HEK293 (cell line): ENCODE results near the gene DHPS.

ENCODE experiments used
- BCL11A ChIP-seq: fragments of 450-650 bp; formaldehyde crosslinking; IDR thresholded peaks from 2 replicates; pipeline ENCODE4 v1.5.1; 2016; ENCODE audit warnings: low read depth, missing biosample characterization, missing genetic modification characterization
- BCL11B ChIP-seq: fragments of 450-650 bp; formaldehyde crosslinking; IDR thresholded peaks from 2 replicates; pipeline ENCODE4 v1.5.1; 2016; ENCODE audit warnings: low read depth, missing biosample characterization, missing genetic modification characterization
- EGR2 ChIP-seq: fragments of 450-650 bp; formaldehyde crosslinking; IDR thresholded peaks from 2 replicates; pipeline ENCODE4 v1.5.1; 2016; ENCODE audit warnings: low read depth, missing biosample characterization, missing genetic modification characterization
- GLIS1 ChIP-seq: fragments of 450-650 bp; formaldehyde crosslinking; IDR thresholded peaks from 2 replicates; pipeline ENCODE4 v1.5.1; 2016; ENCODE audit warnings: missing biosample characterization, missing genetic modification characterization
- HOXC10 ChIP-seq: sonication (generic); formaldehyde crosslinking; IDR thresholded peaks from 2 replicates; pipeline ENCODE4 v1.8.1; 2023; ENCODE audit warnings: mild to moderate bottlenecking, missing genetic modification reagents
- KLF9 ChIP-seq: fragments of 450-650 bp; formaldehyde crosslinking; IDR thresholded peaks from 2 replicates; pipeline ENCODE4 v1.5.1; 2016; ENCODE audit warnings: missing biosample characterization, missing genetic modification characterization, low read depth
- PRDM1 ChIP-seq: fragments of 450-650 bp; formaldehyde crosslinking; IDR thresholded peaks from 2 replicates; pipeline ENCODE4; 2016; ENCODE audit warnings: missing biosample characterization, missing genetic modification characterization
- REPIN1 ChIP-seq: fragments of 450-650 bp; formaldehyde crosslinking; IDR thresholded peaks from 2 replicates; pipeline ENCODE4 v1.5.1; 2017; ENCODE audit warnings: missing biosample characterization, missing genetic modification characterization, low read depth
- SCRT2 ChIP-seq: fragments of 450-650 bp; formaldehyde crosslinking; IDR thresholded peaks from 2 replicates; pipeline ENCODE4 v1.5.1; 2016; ENCODE audit warnings: missing biosample characterization, missing genetic modification characterization
- TRIM28 ChIP-seq: IDR thresholded peaks from 2 replicates; pipeline ENCODE4 v1.6.1; 2011; ENCODE audit warnings: low read length, control low read depth, borderline replicate concordance
- ZBTB10 ChIP-seq: fragments of 450-650 bp; formaldehyde crosslinking; IDR thresholded peaks from 2 replicates; pipeline ENCODE4 v1.5.1; 2016; ENCODE audit warnings: missing biosample characterization, missing genetic modification characterization
- ZBTB21 ChIP-seq: fragments of 450-650 bp; formaldehyde crosslinking; IDR thresholded peaks from 2 replicates; pipeline ENCODE4 v1.5.1; 2017; ENCODE audit warnings: missing biosample characterization, missing genetic modification characterization
- ZFHX2 ChIP-seq: fragments of 450-650 bp; formaldehyde crosslinking; conservative IDR thresholded peaks from 2 replicates; pipeline ENCODE4 v1.5.1; 2016; ENCODE audit warnings: missing biosample characterization, missing genetic modification characterization
- ZNF112 ChIP-seq: fragments of 450-650 bp; formaldehyde crosslinking; IDR thresholded peaks from 2 replicates; pipeline ENCODE4 v1.5.0; 2017; ENCODE audit warnings: missing biosample characterization, missing genetic modification characterization
- ZNF140 ChIP-seq: fragments of 450-650 bp; formaldehyde crosslinking; IDR thresholded peaks from 2 replicates; pipeline ENCODE4 v1.5.1; 2016; ENCODE audit warnings: missing biosample characterization, missing genetic modification characterization
- ZNF155 ChIP-seq: fragments of 450-650 bp; formaldehyde crosslinking; IDR thresholded peaks from 2 replicates; pipeline ENCODE4 v1.5.1; 2016; ENCODE audit warnings: missing biosample characterization, missing genetic modification characterization
- ZNF202 ChIP-seq: fragments of 450-650 bp; formaldehyde crosslinking; IDR thresholded peaks from 2 replicates; pipeline ENCODE4 v1.5.1; 2016; ENCODE audit warnings: missing biosample characterization, missing genetic modification characterization, borderline replicate concordance
- ZNF214 ChIP-seq: fragments of 450-650 bp; formaldehyde crosslinking; IDR thresholded peaks from 2 replicates; pipeline ENCODE4 v1.5.1; 2017; ENCODE audit warnings: missing biosample characterization, mild to moderate bottlenecking, missing genetic modification characterization, borderline replicate concordance
- ZNF23 ChIP-seq: fragments of 450-650 bp; formaldehyde crosslinking; IDR thresholded peaks from 2 replicates; pipeline ENCODE4 v1.5.1; 2016; ENCODE audit warnings: missing biosample characterization, missing genetic modification characterization, borderline replicate concordance
- ZNF266 ChIP-seq: fragments of 450-650 bp; formaldehyde crosslinking; IDR thresholded peaks from 2 replicates; pipeline ENCODE4 v1.5.1; 2016; ENCODE audit warnings: missing biosample characterization, missing genetic modification characterization, low read depth
- ZNF350 ChIP-seq: fragments of 450-650 bp; formaldehyde crosslinking; IDR thresholded peaks from 2 replicates; pipeline ENCODE4 v1.5.0; 2017; ENCODE audit warnings: missing biosample characterization, mild to moderate bottlenecking, missing genetic modification characterization
- ZNF394 ChIP-seq: fragments of 450-650 bp; formaldehyde crosslinking; IDR thresholded peaks from 2 replicates; pipeline ENCODE4 v1.5.1; 2016; ENCODE audit warnings: missing biosample characterization, missing genetic modification characterization, mild to moderate bottlenecking, moderate library complexity, borderline replicate concordance
- ZNF426 ChIP-seq: fragments of 450-650 bp; formaldehyde crosslinking; IDR thresholded peaks from 2 replicates; pipeline ENCODE4 v1.5.1; 2017; ENCODE audit warnings: missing biosample characterization, missing genetic modification characterization, mild to moderate bottlenecking, inconsistent platforms, moderate library complexity
- ZNF48 ChIP-seq: fragments of 450-650 bp; formaldehyde crosslinking; IDR thresholded peaks from 2 replicates; pipeline ENCODE4 v1.5.1; 2016; ENCODE audit warnings: missing biosample characterization, missing genetic modification characterization
- ZNF501 ChIP-seq: fragments of 450-650 bp; formaldehyde crosslinking; IDR thresholded peaks from 2 replicates; pipeline ENCODE4 v1.5.1; 2016; ENCODE audit warnings: missing biosample characterization, missing genetic modification characterization
- ZNF560 ChIP-seq: fragments of 450-650 bp; formaldehyde crosslinking; IDR thresholded peaks from 2 replicates; pipeline ENCODE4 v1.5.1; 2017; ENCODE audit warnings: missing biosample characterization, missing genetic modification characterization, borderline replicate concordance
- ZNF585B ChIP-seq: fragments of 450-650 bp; formaldehyde crosslinking; IDR thresholded peaks from 2 replicates; pipeline ENCODE4 v1.5.1; 2016; ENCODE audit warnings: missing biosample characterization, missing genetic modification characterization
- ZNF626 ChIP-seq: fragments of 450-650 bp; sonication (Bioruptor Pico); formaldehyde crosslinking; IDR thresholded peaks from 2 replicates; pipeline ENCODE4 v1.5.1; 2018; ENCODE audit warnings: missing biosample characterization, missing genetic modification characterization, inconsistent platforms
- ZNF677 ChIP-seq: fragments of 450-650 bp; IDR thresholded peaks from 2 replicates; pipeline ENCODE4 v1.5.0; 2018; ENCODE audit warnings: missing biosample characterization, mild to moderate bottlenecking, missing genetic modification characterization, moderate library complexity
- ZNF701 ChIP-seq: fragments of 450-650 bp; formaldehyde crosslinking; IDR thresholded peaks from 2 replicates; pipeline ENCODE4 v1.5.1; 2016; ENCODE audit warnings: missing biosample characterization, missing genetic modification characterization
- ZSCAN16 ChIP-seq: fragments of 450-650 bp; formaldehyde crosslinking; IDR thresholded peaks from 2 replicates; pipeline ENCODE4 v1.5.1; 2016; ENCODE audit warnings: missing biosample characterization, missing genetic modification characterization
- ZSCAN23 ChIP-seq: fragments of 450-650 bp; formaldehyde crosslinking; IDR thresholded peaks from 2 replicates; pipeline ENCODE4 v1.5.1; 2016; ENCODE audit warnings: missing biosample characterization, missing genetic modification characterization
- ZSCAN4 ChIP-seq: fragments of 450-650 bp; formaldehyde crosslinking; IDR thresholded peaks from 2 replicates; pipeline ENCODE4 v1.5.1; 2017; ENCODE audit warnings: missing biosample characterization, missing genetic modification characterization
- TF ChIP-seq, protein P1 (sequence below): fragments of 450-650 bp; formaldehyde crosslinking; IDR thresholded peaks from 2 replicates; pipeline ENCODE4 v1.5.1; 2016; ENCODE audit warnings: missing biosample characterization, missing genetic modification characterization
- TF ChIP-seq, protein P2 (sequence below): fragments of 450-650 bp; formaldehyde crosslinking; IDR thresholded peaks from 2 replicates; pipeline ENCODE4 v1.5.1; 2017; ENCODE audit warnings: missing biosample characterization, missing genetic modification characterization

DHPS gene

DNA sequence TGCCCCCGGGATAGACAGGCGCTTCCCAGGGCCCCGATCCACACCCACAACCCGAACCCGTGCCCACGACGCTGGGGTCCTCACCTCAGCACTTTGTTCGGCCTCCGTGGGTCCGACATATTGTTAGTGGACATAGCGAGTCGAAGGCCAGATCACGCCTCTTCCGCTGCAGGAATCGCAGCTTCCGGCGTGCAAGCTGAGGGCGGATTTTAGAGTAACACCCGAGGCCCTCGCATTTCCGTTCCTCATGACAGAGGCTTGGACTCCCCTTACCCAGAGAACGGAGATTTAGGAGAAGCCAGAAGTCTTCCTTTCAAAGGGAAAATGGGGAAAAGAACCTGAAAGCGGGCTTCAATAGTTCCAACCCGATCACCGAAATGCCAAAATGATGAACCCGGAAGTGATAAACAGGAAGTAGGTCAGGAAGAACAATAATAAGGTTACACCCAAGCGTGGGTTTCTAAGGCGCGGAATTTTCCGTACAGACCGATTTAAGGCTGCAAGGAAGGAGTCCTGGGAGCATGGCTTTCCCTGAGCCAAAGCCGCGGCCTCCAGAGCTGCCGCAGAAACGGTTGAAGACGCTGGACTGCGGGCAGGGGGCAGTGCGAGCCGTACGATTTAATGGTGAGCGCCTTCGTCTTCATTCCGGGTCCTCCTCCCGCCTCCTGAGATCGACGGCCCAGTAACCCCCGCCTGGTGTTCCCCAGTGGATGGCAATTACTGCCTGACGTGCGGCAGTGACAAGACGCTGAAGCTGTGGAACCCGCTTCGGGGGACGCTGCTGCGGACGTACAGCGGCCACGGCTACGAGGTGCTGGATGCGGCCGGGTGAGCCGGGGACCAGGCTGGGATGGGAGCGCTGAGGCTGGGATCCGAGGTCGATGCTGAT is 12.2 kb downstream of the DHPS start (continued):
- TF ChIP-seq ZBTB10 (tag by site-specific recombination): no peak
- TF ChIP-seq ZNF214 (tag by site-specific recombination): no peak
- no peak for TF ChIP-seq ZNF48
- TF ChIP-seq ZSCAN23: peak; percentile 88; the same call in 1 of the 2 replicates
- TF ChIP-seq ZSCAN16: no peak
- TF ChIP-seq HOXC10 (CRISPR knock-in tag): no peak
- peak; percentile 84 for TF ChIP-seq TRIM28
- no peak for TF ChIP-seq ZNF202 (tag by site-specific recombination)
- TF ChIP-seq ZFHX2 (tag by site-specific recombination): peak; percentile 93
- TF ChIP-seq ZNF560: no peak
- TF ChIP-seq BCL11A (tag by site-specific recombination): no peak
- TF ChIP-seq BCL11B (tag by site-specific recombination): no peak
- TF ChIP-seq EGR2 (tag by site-specific recombination): peak; percentile 80
- TF ChIP-seq ZNF501 (tag by site-specific recombination): peak; percentile 92
- no peak for TF ChIP-seq ZNF426 (tag by site-specific recombination)
- no peak for TF ChIP-seq ZNF626 (tag by site-specific recombination)
- TF ChIP-seq ZNF701 (tag by site-specific recombination): no peak
- TF ChIP-seq KLF9 (tag by site-specific recombination): peak; percentile 85
- TF ChIP-seq, protein P1, sequence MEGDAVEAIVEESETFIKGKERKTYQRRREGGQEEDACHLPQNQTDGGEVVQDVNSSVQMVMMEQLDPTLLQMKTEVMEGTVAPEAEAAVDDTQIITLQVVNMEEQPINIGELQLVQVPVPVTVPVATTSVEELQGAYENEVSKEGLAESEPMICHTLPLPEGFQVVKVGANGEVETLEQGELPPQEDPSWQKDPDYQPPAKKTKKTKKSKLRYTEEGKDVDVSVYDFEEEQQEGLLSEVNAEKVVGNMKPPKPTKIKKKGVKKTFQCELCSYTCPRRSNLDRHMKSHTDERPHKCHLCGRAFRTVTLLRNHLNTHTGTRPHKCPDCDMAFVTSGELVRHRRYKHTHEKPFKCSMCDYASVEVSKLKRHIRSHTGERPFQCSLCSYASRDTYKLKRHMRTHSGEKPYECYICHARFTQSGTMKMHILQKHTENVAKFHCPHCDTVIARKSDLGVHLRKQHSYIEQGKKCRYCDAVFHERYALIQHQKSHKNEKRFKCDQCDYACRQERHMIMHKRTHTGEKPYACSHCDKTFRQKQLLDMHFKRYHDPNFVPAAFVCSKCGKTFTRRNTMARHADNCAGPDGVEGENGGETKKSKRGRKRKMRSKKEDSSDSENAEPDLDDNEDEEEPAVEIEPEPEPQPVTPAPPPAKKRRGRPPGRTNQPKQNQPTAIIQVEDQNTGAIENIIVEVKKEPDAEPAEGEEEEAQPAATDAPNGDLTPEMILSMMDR (tag by site-specific recombination): peak; percentile 44; the same call in 1 of the 2 replicates
- no peak for TF ChIP-seq ZNF585B
- TF ChIP-seq ZBTB21 (tag by site-specific recombination): peak; percentile 70; the same call in 1 of the 2 replicates
- TF ChIP-seq REPIN1: no peak
- peak; percentile 77 for TF ChIP-seq ZNF394
- no peak for TF ChIP-seq ZNF155 (tag by site-specific recombination)
- TF ChIP-seq ZNF266: no peak
- no peak for TF ChIP-seq SCRT2 (tag by site-specific recombination)
- TF ChIP-seq GLIS1 (tag by site-specific recombination): no peak
- no peak for TF ChIP-seq ZNF112 (tag by site-specific recombination)
- TF ChIP-seq ZNF140 (tag by site-specific recombination): no peak
- TF ChIP-seq ZNF23 (tag by site-specific recombination): no peak
- peak; percentile 68 for TF ChIP-seq ZSCAN4 (tag by site-specific recombination)
- no peak for TF ChIP-seq ZNF350 (tag by site-specific recombination)
- TF ChIP-seq, protein P2, sequence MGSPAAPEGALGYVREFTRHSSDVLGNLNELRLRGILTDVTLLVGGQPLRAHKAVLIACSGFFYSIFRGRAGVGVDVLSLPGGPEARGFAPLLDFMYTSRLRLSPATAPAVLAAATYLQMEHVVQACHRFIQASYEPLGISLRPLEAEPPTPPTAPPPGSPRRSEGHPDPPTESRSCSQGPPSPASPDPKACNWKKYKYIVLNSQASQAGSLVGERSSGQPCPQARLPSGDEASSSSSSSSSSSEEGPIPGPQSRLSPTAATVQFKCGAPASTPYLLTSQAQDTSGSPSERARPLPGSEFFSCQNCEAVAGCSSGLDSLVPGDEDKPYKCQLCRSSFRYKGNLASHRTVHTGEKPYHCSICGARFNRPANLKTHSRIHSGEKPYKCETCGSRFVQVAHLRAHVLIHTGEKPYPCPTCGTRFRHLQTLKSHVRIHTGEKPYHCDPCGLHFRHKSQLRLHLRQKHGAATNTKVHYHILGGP (tag by site-specific recombination): no peak
- TF ChIP-seq PRDM1: no peak
- no peak for TF ChIP-seq ZNF677 (tag by site-specific recombination)
